Activated CD4-positive, alpha-beta T cell treated with anti-CD3 and anti-CD28 coated beads, Interleukin-2, amount 50 U/mL, for 4 hours (primary cell): ENCODE results near the gene NCOA7.
"Not testable (repeated sequence)": the region's sequence is repeated elsewhere in the genome, so short reads cannot be mapped to it uniquely, and the experiment has no call there.

Experiments
- DNase-seq, 2 experiments: peaks; one replicate each; pipeline ENCODE4 v3.0.0-alpha.2; 2020

Gene NCOA7

DNA sequence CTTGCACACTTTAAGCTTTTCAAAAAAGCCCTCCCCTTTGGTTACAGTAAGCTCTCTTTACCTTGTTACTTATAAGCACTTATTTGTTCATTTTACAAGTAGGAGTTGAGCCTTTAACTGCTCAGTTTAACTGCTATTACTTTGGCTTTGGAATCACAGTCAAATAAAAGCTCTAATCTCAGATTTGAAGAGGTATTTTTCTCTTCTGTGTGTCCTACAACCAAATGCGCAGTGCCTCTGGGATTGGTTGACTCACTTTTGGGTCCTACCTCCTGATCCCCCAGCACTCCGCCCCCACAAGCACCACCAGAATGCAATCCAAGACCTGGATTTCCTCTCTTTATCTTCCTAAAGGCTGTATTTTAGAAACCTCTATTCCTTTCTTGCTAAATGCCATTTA, 2.5 kb downstream of the NCOA7 start:
- DNase-seq, result no peak

DNA sequence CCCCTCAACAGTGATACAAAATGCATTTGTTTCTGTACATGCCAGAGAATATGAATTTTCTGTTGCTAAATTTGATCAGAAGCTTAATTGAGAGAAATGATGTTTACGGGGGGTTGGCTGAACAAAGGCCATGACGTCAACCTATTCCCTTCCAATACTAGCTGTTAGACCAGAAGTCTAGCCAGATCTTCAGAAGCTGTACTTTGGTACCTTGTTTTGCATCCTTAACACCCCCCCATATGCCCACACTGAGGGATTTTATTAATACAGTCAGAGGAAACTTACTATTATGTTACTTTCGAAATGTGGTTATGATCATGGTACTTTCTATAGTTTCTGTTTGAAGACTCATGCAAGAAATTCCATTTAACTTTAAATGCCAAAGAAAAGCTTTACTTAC, 3.1 kb downstream of the NCOA7 start:
- DNase-seq, result no peak

DNA sequence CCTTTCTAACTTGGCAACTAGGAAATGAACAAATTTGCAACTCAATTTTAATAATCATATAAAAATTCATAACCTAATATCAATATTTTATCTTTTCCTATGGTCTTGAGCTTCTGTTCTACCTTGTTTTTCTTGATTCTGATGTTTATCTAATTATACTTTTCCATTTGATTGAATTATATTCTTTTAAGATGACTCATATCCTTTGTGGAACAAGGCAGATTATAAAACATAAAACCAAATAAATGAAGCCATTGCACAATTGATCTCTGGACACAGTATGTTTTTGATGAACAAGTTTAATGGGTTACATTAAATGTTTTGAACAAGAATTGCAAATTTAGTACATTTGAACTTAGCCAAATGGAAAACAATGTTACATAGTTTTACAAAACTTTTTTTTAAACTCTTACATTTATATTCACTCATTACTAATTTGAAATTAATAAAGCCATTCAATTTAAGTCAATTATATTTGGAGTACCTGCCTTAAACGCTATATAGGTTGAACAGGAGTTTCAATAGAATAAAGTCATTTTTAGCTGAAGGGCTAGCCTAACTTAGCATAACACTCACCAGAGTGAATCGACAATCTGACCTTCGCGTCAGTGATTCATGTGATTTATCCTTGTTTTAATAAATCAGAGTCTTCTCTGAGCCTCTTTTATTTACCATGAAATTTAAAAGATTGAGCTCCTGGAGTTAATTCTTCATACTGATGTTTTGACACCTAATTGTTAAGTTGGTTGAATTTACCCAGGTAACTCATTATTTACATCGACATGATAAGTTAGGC, 3.8 kb downstream of the NCOA7 start:
- DNase-seq, result no peak

DNA sequence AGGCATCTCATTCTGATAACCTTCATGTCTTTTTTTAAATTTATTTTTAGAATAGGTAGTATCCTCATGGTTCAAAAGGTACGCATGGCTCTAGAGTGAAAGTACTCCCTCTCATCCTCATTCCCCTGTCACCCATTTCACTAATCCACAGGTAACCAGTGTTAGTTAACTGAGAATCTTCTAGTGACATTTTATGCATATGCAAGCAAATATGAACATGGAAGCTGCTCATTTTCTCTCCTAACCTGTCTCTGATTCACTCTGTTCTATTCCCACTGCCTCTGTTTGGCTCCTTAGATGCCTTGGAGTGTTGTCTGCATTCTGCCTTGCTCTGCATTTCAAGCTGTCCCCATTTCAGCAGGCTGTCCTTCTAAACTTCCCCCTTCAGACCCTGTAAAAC, 4.5 kb downstream of the NCOA7 start:
- DNase-seq, result no peak

DNA sequence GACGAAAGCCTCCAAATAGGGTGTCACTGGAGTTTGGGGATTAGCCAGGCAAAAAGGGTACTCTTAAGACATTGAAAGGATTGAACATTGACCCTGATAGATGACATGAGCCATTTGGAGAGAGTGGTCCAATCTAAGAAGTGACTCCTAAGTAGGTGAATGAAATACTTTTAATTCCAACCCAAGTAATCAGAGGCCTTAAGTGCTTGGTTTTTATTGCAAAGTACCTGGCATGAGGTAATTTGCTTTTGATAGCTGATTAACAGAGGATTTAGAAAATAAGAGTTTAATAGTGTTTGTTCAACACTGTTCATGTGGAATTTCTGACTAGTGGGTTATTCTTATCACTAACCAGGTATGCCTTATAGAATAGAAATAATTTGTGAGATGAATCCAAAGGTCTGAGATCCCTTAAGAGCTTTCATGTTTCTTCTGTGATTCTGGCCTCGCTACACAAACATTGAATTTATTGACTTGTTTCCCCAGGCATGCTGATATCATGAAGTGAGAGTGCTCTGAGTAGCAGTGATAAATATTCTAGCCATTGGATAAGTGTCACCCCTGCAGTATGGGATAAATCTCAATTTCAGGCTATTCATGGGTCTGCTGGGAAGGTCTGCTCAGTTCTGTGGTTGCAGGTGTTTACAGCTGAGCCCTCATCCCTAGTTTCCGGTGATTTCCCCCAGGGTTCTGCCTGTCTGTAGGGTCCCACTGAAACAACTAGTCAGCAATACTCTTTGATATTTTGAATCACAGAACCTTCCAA, 6.5 kb downstream of the NCOA7 start:
- no peak for DNase-seq

DNA sequence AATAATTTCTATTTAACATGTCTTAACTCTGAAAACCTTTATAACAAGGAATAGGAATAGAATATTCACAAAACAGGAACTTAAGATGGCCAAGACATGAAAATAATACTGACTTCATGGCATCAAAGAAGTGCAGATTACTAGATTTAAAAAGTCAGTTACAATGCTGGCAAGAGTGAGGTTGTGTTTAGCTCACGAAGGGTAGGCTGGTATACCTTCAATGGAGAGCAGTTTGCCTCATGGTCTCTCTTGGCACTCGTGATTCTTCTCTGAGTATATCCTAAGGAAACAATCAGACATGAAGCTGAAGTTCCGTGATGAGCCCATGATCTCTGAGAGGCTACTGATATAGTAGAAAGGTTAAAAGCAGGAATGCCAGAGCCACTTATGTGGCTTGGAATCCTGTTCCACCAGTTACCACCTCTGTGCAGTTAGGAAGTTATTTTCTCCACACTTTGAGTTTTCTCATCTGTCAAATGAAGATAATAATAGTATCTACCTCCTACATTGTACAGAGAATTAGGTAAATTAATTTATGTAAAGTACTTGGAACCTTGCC, 7.2 kb downstream of the NCOA7 start:
- no peak for DNase-seq

DNA sequence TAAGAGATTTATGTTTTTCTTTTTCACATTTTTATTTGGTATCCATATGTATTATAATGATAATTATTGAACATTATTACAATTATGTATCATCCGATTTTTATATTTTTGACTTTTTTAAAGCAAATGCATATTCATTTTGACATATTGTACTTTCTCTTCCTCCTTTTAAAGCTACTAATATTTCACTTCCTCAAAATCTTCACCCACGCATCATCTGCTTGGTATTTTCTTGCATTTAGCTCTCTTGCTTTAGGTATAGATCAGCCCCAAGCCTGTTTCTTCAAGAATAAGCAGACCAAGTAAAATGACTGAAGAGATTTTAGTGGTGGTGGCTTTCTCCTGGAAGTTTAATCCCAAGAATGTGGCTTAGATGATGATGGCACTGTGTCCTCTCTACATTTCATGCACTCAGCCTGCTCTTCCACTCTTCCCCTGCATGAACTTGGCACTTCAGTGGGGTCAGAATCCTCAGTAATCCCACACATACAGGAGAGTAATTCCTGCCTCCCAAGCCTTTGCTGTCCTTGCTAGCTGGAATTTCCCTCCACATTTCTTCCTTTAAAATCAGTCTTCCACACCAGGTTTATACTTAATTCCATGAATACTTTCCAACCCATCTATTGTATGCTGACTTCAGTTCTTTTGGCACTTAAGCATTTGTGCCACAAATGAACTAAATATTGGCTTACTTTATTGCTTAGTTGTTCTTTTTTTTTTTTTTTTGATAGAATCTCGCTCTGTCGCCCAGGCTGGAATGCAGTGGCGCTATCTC, 8.2 kb downstream of the NCOA7 start:
- no peak for DNase-seq

DNA sequence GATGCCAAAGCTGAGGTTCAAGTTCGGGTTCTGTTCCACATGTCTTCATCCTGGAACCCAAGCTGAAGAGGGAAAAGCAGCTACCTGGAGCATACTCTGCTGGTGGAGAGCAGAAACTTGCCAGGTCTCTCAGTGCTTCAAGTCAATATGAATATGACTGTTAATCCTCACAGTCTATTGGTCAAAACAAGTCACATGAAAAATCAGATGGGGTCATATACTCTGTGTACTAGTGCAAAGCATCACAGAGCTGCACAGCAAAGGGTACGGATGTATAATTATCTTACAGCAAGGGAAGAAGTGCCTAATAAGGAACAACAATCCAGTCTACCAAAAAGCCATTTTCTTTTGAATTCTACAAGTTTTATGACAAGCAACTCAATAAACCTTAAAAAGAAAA, 11.6 kb downstream of the NCOA7 start:
- DNase-seq, result no peak

DNA sequence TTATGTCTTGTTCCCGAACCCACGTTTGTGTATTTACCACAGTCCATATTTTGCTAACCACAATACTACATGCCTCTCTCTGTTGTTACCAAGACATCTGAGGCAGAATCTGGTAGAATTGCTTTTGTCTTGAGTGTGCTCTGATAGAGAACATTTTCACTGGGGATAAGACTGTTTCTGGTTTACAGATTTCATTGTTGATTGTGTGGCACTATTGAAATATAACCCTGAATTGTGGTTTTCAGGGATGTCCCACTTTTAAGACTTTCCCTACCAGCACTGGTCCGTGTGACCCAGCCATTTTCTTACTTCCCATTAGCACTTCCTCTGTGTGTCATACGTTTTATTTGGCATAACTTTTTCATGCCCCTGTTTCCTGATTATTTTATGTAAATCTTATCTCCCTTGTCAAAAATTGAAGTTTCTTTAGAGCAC, 12.2 kb downstream of the NCOA7 start:
- DNase-seq, result no peak

DNA sequence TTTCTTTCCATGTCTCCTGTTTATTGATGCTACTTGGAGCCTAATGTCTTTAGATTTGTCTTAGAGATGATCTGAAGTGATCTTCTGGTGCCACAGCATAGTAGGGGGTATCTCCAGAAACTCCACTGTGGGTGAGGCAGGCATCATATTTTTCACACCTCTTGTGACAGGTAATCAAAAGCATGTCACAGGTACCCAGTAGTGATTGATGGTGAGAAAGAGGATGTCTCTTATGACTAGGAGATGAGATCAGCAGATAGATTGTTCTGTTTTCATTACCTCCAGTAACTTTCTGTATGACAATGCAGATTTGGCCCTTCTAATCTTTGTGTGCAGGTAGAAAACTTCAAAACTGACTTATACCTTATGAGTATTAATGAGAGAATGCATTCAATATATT, 13.5 kb downstream of the NCOA7 start:
- no peak for DNase-seq

DNA sequence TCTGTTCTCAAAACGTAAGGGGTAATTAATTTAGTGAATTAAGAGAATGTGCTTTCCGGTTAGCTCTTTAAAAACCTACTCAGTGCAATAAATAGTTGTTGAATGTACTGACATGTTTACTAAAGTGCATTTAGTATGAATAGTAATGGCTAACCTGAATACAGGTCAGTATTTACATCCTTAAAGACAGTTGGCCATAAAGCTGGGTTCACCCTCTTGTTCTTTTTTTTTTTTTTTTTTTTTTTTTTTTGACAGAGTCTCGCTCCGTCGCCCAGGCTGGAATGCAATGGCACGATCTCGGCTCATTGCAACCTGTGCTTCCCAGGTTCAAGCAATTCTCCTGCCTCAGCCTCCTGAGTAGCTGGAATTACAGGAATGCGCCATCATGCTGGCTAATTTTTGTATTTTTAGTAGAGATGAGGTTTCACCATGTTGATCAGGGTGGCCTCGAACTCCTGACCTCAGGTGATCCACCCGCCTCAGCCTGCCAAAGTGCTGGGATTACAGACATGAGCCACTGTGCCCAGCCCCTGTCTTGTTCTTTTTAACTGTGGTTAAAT, 14.2 kb downstream of the NCOA7 start:
- not testable (repeated sequence) for DNase-seq

DNA sequence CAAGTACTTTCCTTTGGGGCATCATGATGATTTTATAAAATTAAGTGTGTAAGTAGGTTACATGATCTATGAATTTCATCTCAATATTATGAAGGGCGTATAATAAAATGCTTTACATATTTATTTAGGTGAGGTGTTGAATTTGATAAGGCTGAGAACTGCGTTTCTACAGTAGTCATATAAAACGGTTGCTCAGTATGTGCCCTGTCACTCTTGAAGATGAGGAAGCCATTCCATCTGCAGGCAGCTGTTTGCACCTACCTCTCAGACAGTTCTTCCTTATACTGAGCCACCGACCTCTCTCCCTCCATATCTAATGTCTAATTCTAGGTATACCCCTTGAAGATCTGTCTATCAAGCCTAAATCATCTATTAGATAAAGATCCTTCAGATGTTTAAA, 16.1 kb downstream of the NCOA7 start:
- DNase-seq, result no peak

DNA sequence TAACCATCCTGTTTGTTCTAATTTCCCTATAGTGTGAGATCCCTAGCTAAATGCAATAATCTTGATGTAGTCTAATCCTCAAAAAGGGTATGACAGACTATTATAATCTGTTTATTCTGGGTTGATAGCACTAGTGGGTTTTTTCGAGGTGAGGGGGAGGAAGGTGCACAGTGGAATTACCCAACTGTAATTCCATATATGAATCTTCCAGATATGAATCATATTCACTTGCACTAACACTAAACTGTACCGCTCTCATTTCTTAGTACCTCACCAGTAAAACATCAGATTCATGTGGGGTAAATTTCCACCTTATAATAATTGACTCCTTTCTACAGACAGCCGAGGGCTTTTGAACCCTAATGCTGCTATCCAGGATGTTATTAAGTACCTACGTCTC, 16.5 kb downstream of the NCOA7 start:
- DNase-seq, result no peak

DNA sequence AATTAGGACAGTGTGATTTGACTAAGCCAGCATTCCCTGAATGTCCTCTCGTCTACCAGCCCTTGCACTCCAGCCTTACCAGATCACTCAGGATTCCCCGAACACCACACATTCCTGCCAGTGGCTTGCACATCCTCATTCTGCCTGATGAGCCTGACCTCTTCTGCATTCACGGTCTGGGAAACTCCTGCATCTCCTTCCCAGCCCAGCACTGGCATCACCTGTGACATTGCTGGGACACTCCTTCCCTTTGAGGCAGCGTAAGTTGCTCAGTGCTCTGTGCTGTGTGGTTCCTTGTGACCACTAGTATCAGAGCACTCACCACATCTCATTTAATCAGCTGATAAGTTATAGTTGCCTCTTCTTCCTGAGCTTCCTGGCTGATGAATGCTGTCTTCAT, 17.3 kb downstream of the NCOA7 start:
- no peak for DNase-seq

DNA sequence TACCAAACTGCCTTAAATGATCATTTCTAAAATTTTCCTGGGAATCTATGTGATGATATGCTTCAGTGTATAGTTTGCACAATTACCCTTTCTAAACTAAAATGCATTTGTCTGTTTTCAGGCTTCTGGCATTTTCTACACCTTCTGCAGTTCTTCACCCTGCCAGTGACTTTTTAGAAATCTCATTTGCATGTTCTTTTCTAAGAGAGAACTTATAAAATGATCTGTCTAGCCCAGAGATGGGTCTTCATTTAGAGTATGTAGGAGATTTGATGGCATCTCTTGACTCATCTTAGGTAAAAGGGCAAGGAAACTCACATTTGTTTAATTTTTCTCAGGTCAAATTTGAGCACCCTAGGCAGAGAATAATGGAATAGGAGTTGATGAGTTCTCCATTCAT, 17.8 kb downstream of the NCOA7 start:
- no peak for DNase-seq

DNA sequence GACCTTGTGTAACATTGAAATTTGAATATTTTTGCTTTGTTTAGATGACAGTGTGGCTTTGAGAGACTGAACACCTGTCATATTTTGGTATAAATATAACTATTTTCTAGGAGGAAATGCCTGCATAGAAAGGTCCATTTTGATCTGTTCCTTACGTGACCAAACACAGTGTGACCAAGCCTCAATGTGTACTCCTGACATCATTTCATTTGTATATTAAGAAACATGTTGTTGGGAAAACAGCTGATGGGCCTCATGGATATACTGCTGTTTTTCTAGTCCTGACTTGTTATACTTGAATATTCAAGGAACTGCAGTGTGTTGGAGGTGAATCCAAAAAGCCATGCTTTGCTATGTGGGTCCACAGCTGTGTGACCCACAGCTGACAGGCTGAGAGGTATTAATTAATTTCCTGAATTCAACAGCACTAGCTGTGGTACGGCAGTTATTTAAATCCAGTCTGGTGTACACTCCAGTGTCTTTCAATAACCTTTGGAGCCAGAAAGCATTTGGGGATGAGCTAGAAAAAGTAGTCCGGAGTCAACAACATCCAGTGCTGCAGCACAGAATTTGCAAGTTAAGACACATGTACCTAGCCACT, 18.9 kb downstream of the NCOA7 start:
- DNase-seq, result no peak

DNA sequence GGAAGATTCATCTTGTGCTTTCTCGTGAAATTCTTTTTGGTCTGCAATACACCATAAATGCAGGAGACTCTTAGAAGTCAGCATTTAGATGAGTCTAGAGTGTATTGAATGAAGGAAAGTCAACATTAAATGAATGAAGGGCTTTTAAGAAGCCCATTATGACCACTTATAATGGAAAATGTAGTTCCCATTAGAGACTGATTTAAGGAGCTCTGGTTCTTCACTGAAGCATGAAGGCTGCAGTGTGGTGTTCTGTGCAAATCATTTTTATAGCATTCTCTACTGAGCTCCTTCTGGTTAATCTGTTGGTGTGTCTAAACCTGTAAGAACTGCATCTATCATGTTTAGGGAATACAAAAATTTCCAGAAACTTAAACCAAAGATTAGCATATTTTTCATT, 19.7 kb downstream of the NCOA7 start:
- no peak for DNase-seq

DNA sequence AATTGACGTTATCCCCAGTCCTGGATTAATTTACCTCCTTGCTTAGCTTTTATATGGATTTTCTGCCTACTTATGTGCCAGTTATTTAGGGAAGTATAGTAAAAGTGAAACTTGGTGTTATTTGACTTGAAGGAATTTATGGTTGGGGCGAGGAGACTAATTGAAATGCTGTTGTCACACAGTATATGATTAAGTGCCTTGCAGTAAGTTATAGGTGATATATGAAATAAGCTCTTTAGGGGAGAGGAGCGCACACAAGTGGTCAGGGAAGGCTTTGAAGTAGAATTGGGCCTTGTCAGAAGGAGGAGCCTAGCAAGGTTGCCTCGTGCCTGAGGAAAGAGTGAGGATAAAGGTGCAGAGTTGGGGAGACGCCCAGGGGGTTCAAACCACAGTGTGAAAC, 20.5 kb downstream of the NCOA7 start:
- no peak for DNase-seq

DNA sequence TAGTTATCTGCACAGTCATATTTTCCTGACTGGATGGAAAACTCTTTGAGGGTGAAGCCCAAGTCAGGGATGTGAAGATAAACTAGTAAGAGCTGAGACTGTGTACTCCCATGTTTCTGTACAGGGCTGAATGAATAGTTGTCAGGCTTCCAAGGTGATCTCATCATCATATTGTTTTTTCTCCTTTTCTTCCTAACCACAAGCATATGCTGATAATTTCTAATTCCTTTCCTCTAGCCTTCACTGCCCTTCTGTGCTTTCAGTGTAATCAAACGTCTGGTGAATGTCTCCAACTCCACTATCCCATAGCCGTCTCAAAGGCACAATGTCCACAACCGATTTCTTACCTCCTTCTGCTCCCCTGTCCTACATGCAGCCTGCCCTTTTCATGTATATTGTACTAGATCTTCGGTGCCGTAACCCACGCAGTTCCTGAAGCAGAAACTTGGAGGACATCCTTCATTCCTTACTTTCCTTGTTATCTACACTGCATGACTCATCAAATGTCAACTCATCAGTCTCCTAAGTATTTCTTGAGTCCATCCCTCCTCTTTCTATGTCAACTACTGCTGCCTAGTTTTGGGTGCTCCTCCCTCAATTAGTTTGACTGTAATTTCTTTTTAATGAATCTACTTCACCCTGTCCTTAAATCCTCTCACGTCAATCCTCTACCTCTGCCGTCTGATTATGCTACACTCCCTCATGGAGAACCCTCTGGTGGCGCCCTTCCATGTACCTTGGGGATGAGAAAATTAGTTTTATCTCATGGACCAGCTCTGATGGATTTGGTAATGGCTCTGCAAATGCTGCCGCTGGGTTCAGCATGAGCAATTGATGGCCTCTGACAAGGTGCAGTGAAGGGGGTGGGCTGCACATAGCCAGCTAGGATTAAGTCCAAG, 21.9 kb downstream of the NCOA7 start:
- no peak for DNase-seq

DNA sequence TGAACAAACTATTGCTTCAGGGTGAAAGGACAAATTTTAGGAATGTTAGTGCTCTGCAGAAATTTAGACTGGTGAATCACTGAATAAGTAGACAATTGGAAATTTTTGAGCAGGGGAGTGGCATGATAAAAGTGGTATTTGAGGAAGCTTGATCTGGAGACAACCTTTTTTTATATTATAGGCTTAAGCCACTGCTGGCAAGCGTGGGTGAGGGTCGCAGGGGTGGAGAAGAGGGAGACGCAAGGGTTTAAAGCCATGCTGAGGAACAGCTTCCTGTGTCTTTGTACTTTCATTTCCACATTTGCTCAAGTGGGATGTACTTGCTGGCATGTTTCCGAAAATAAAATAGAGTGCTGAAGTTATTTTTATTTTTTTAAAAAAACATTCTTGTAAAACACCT, 23.7 kb downstream of the NCOA7 start:
- DNase-seq, result no peak

DNA sequence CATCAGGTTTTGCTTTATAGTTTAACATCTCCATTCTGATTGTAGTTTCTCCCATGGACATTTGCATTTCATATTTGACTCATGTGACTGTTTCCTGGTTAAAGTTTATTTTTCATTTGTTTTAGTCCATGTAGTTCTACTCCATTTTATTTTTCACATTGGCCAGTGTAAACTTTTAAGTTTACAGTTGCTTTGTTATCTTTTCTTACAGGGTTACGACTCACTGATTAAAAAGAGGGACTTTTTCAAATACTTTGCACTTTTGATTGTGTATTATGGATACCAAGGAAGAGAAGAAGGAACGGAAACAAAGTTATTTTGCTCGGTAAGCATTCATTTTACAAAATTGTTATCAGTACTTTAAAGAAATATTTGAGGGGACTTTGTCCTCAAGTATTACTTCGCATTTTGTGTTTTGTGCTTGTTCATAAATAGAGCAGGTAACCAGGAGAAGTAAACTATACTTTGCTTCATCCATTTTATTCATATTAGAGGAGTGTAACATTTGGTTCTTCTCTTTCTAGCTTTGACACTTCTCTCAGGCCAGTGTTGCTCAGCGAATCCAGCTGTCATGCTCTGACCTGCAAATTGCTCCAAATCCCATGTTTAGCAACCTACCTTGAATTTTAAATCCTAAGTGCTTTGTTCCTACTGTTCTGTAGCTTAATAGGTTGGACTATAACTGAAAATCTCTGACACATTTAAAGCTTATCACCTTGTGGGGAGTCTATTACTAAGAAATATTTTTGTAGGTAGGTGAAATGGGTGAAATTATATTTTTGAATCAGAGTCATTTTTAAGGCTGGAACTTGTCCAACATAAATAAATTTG, 24.5 kb downstream of the NCOA7 start:
- DNase-seq, result no peak
